AG04450 (cell line): ENCODE data around the gene MTA2. TPM values are rescaled to one million over a fixed set of nuclear protein-coding genes. Genes with fewer than 3 reads are reported as not detected.

Experiments
- CTCF ChIA-PET: fragments of 300-600, 350-600 bp; formaldehyde crosslinking; extraction: SDS; loops from one replicate; lab custom pipeline; 2022; ENCODE audit warnings: antibody characterized with exemption, inconsistent platforms; lab: Charles Lee
- POLR2A ChIA-PET: fragments of 350-600 bp; formaldehyde crosslinking; extraction: SDS; loops from one replicate; lab custom pipeline; 2021; ENCODE audit warnings: antibody characterized with exemption, inconsistent platforms; lab: Yijun Ruan, JAX
- DNase-seq: peaks from one replicate; pipeline ENCODE4 v3.0.0-alpha.2; 2011; ENCODE audit warnings: low read depth, low spot score
- H3K27ac ChIP-seq: one replicate; pipeline ENCODE4 v1.5.1; 2012; ENCODE audit warnings: low read depth, low read length, control low read depth
- H3K27me3 ChIP-seq: one replicate; pipeline ENCODE4 v1.6.0; 2012; ENCODE audit warnings: low read length; ENCODE audit not compliant: control insufficient read depth, insufficient read depth
- H3K4me3 ChIP-seq: 2 replicates; pipeline ENCODE4 v1.5.1; 2011; ENCODE audit warnings: mild to moderate bottlenecking, low read depth, low read length, control low read depth
- H3K9me3 ChIP-seq: 2 replicates; pipeline ENCODE4 v1.5.1; 2012; ENCODE audit warnings: low read length; ENCODE audit not compliant: control insufficient read depth, insufficient read depth
- polyA plus RNA-seq: library from polyadenylated mRNA; depleted of rRNA; stranded (reverse); fragments of >200 nt; gene quantifications from 2 replicates; pipeline ENCODE4 v1.2.3, GENCODE V29; 2011
- TF ChIP-seq, protein P1 (sequence below): IDR thresholded peaks from 2 replicates; pipeline ENCODE4 v1.5.1; 2011; ENCODE audit warnings: low read depth, low read length, control low read depth, inconsistent platforms

Gene MTA2
- polyA plus RNA-seq, 1 experiment, result 22.9 TPM

DNA sequence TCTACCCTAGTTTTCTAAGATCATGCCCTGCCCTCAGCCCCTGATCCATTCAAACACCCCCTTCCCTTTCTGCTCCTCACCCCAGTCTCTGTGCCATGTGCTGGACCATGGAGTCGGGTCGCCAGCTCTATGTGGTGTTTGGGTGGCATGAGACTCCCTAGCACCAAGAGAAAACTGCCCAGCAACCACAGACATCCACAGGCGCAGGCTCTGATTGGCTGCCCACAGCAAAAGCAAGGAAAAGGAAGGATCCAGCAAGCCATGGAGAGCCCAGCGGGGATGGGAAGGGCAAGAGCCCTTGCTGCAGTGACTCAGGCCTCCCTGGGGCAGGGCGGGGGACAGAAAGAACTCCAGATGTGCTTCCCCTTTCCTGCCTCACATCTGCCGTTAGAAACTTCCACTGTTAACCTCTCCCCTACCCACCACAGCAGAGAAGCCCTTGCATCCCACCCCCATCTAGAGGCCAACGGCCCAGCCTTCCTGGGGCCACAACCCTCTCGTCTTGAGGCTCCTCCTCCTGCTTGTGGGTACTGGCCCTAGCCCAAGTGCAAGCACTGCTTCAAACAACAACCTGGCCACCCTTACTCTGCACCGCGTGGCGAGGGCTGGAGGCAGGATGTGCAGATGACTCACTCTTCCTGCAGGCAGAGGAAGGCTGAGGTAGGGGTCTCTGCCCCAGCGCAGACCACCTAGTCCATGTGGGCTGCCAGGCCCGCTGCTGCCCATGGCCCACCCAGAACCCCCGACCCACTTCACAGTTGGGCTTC, 45.4 kb downstream of the MTA2 start:
- DNase-seq, result peak; percentile 86
- Histone ChIP-seq H3K27ac (peak overlapping the region; percentile 87), H3K9me3 (no peaks in the 10 kb centered on the region; the same call in 1 of the 2 replicates), H3K27me3 (no peaks in the 10 kb centered on the region), H3K4me3 (peak overlapping the region; percentile 27)
- TF ChIP-seq, protein P1, sequence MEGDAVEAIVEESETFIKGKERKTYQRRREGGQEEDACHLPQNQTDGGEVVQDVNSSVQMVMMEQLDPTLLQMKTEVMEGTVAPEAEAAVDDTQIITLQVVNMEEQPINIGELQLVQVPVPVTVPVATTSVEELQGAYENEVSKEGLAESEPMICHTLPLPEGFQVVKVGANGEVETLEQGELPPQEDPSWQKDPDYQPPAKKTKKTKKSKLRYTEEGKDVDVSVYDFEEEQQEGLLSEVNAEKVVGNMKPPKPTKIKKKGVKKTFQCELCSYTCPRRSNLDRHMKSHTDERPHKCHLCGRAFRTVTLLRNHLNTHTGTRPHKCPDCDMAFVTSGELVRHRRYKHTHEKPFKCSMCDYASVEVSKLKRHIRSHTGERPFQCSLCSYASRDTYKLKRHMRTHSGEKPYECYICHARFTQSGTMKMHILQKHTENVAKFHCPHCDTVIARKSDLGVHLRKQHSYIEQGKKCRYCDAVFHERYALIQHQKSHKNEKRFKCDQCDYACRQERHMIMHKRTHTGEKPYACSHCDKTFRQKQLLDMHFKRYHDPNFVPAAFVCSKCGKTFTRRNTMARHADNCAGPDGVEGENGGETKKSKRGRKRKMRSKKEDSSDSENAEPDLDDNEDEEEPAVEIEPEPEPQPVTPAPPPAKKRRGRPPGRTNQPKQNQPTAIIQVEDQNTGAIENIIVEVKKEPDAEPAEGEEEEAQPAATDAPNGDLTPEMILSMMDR, result no peak
- CTCF ChIA-PET, result interaction anchor here (0.6 to 7.9 kb wide), 6 partner anchors 12 to 823 kb away, joined by 3 to 120 read pairs (median 11); partner anchors contain the start of gene AHNAK
- POLR2A ChIA-PET, result interaction anchor here (0.6 to 4.6 kb wide), 9 partner anchors 9 to 132 kb away, joined by 3 to 28 read pairs (median 6); partner anchors contain the start of genes AHNAK, EEF1G and INTS5

DNA sequence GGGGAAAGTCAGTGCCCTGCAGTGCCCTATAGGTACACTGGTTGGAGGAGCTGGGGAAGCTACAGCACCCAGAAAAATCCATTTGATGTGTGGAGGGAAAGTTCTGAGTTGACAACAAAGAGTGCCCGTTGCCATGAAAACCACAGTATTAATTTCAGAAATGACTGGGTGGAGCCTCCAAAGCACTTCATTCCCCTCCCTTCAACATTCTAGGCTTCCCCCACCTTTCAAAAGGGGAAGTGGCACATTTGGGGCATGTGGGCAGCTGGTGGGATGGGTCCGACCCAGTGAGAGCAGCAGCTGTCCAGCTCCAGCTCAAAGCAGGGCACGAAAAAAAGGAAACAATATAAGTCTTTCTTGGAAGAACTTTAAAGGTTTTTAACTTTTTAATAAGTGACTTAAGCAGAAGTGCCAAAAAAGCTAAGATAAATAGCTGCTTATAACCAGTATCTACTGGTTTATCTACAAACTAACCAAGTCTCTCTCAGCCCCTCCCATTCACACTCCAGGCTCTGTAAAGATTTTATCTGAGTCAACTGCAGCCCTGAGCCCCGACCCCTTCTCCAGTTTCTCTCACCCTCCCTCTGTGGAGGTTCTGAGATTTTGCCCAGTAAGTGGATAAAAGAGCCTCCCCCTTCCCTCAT, 46.1 kb downstream of the MTA2 start:
- TF ChIP-seq, protein P1, result no peak
- no peak for DNase-seq
- Histone ChIP-seq H3K27ac (peak overlapping the region; percentile 87), H3K27me3 (no peaks in the 10 kb centered on the region), H3K9me3 (no peaks in the 10 kb centered on the region; the same call in 1 of the 2 replicates), H3K4me3 (peak overlapping the region; percentile 25; the same call in 1 of the 2 replicates)
- CTCF ChIA-PET, result interaction anchor here (1.0 to 7.1 kb wide), 3 partner anchors 11 to 161 kb away, joined by 4 to 101 read pairs (median 7); partner anchors contain the start of gene AHNAK
- POLR2A ChIA-PET, result interaction anchor here (0.5 to 4.6 kb wide), 7 partner anchors 9 to 166 kb away, joined by 3 to 28 read pairs (median 3); partner anchors contain the start of genes AHNAK, EEF1G and INTS5

DNA sequence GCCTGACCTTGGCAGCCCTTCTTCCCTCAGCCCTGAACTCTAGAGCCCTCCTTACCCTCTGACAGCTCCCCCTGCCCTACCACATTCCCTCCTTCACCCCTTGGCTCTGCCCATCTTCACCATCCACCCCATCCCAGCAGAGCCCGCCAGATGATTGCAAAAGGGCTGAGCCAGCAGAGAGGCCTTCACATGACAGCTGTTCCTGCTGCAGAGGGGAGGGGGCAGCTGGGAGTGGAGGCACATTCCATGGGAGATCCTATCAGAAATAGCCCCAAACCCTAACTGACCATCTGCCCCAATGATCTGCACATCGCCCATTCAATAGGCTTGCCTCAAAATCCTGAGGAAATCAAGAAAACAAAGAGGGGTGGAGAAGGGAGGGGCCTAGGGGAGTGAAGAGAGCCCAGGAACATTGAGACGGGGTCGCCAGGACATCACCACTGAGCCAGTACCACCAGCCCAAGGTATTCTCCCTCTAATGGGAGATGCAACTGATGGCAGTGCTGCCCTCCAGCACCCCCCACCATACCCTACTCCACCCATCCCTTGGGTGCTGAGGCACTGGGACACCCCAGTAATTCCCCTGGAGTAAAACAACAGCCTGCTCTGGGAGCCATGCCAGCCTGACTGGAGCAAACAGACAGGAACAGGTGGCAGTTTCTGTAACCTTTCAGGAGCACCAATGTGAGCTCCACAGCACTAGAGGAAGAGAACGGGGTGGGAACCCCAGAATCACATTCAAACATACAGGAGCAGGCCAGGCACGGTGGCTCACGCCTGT, 47.1 kb downstream of the MTA2 start:
- POLR2A ChIA-PET, result interaction anchor here (0.5 to 4.6 kb wide), 9 partner anchors 10 to 287 kb away, joined by 3 to 28 read pairs (median 5); partner anchors contain the start of genes C11orf98, CSKMT, EEF1G and WDR74
- Histone ChIP-seq H3K27ac (peak overlapping the region; percentile 97), H3K4me3 (0 out of 2 replicates have a peak overlapping the region, but pooled peaks have one; percentile 10), H3K27me3 (no peaks in the 10 kb centered on the region), H3K9me3 (no peaks in the 10 kb centered on the region; the same call in 1 of the 2 replicates)
- CTCF ChIA-PET, result interaction anchor here (3.2 to 7.1 kb wide), 4 partner anchors 10 to 160 kb away, joined by 19 to 101 read pairs (median 38); partner anchors contain the start of gene AHNAK
- DNase-seq, result no peak
- TF ChIP-seq, protein P1, result no peak

DNA sequence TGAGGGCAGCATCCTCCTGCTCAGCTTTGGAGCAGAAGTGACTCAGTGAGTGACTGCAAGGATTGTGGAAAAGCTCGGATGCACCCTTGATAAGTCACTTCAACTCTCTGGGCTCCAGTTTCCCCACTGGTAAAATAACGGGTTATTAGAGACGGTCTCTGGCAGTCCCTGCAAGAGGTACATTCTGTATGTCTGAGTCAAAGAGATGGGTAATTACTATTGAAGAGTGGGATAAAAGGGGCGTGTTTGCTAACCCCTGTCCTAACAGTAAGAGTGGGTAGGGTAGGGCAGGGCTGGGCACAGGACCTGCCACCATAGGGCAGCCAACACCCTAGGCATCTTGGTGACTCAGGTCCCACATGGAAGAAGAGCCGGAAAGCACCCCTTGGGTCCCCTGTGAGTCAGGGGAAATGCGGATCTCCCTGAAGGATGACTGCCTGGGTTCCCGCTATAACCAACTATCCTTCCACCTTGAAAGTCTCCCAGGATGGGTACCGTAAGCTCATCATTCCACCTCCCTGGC, 47.8 kb downstream of the MTA2 start:
- Histone ChIP-seq H3K27ac (peak overlapping the region; percentile 97), H3K27me3 (no peaks in the 10 kb centered on the region), H3K4me3 (peak overlapping the region; percentile 49), H3K9me3 (no peaks in the 10 kb centered on the region; the same call in 1 of the 2 replicates)
- ChIA-PET POLR2A (interaction anchor here (0.6 to 4.6 kb wide), 9 partner anchors 10 to 288 kb away, joined by 3 to 28 read pairs (median 6); partner anchors contain the start of genes C11orf98, CSKMT, EEF1G and TUT1), CTCF (interaction anchor here (3.2 to 5.1 kb wide), 3 partner anchors 10 to 159 kb away, joined by 19 to 38 read pairs (median 37); no protein-coding TSS in a partner anchor)
- TF ChIP-seq, protein P1, result no peak
- peak; percentile 51 for DNase-seq
